Measurements from ENCODE around the gene ERICH4.
"Not testable (repeated sequence)": the region's sequence is repeated elsewhere in the genome, so short reads cannot be mapped to it uniquely, and the experiment has no call there.

The ERICH4 gene

DNA sequence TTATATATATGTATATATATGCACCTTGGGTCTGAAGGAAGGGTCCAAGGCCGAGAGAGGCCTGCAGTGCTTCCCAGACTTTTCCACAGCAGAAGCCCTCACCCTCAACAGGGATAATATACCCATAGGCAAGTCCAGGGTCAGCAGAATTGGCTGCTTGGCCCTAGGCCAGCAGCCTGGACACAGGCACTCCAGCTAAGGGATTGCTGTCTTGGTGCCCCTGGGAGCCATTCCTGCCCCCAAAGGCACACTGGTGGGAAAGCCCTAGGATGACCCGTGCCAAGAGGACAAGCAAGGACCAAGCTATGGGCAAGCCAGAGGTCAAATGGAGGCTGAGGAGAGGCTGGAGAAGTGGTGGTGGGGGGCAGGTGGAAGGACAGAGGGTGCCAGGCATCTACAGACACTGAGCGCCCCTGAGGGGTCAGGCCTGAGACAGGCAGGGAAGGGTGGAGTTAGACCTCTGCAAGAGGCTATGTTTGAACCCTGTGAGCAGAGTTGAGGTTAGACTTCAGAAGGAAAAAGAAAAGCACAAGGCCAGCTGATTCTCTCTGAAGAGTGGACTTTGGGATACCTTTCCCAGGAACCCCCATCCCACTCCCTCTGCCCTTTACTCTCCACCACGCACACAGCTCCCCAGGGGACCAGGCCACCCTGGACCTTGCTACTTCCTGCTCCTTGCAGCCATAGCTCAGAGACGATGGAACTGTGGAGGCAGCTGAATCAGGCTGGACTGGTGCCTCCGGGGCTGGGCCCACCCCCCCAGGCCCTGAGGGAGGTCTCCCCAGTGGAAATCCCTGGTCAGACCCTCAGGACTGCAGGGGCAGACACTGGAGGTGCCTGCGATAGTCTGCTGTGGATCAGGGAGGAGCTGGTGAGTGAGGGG, at the start of gene ERICH4:
TSS of gene ERICH4 (plus strand) at position 684 of the 883 bp plus-strand sequence. CDS start at position 698, 14 bp downstream.
- no peak for DNase-seq

- DNase-seq: no peak
These were observed 47.6 kb upstream of the ERICH4 start for GRCh38 chr19:41395355-41395754.

- peak; percentile 100 for DNase-seq
These were observed 45.6 kb upstream of the ERICH4 start, which contains the start of the genes BCKDHA and EXOSC5 for GRCh38 chr19:41397086-41398049. Gene BCKDHA (plus strand): TSS chr19:41397818. CDS start chr19:41397828, 10 bp downstream. Gene EXOSC5 (minus strand): TSS chr19:41397359. CDS start chr19:41397328, 31 bp downstream.

GRCh38 chr19:41398050-41398418, 44.9 kb upstream of the ERICH4 start:
- DNase-seq: no peak

- DNase-seq: no peak
These were observed 44.4 kb upstream of the ERICH4 start for GRCh38 chr19:41398598-41398997.

DNA sequence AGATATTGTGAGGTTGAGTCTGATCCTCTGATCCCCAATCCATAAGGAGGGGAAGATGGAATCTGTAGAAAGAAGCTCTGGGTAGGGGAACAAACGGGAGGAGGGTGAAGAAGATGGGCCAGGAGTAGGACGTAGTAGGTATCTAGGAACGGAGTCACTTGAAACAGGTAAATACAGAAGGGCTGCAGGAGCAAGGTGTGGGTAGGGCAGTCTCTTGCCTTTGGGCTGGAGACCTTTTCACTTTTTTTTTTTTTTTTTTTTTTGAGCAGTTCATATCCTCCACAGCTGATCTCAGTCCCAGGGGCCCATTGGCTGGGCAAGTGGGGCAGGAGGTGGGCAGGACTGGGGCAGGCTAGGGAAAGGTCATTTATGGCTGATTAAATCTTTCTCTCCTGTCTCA, 43.9 kb upstream of the ERICH4 start:
- no peak for DNase-seq

DNA sequence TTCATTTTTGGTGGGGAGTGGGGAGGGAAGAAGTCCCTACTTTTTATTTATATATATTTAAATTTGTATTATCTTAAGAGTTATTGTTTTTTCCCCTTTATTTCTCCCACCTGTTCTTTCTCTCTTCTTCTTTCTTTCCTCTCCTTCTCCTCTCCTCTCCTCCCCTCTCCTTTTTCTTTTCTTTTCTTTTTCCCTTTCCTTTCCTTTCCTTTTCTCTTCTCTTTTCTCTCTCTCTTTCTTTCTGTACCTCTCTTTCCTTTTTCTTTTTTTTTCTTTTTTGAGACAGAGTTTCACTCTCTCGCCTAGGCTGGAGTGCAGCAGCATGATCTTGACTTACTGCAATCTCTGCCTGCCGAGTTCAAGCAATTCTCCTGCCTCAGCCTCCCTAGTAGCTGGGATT, 43.4 kb upstream of the ERICH4 start:
- DNase-seq: no peak

DNA sequence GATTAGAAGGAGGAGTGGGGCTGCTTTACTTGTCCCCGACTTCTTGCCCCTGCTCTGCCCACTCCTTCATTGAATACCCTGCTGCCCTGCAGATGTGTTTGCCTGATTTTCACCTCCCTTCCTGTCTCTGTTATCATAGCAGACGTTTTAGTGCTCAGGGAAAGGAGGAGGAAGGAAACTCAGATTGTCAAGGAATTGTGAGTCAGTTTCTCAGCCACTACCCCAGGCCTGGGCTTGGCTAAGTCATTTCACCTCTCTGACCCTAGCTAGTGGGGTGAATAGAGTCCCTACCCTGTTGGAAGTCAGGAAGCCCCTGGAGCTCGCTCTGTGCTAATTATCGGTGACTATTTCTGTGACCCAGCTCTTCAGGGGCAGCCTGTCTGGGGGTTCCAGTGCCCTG, 41.5 kb upstream of the ERICH4 start:
- no peak for DNase-seq

DNA sequence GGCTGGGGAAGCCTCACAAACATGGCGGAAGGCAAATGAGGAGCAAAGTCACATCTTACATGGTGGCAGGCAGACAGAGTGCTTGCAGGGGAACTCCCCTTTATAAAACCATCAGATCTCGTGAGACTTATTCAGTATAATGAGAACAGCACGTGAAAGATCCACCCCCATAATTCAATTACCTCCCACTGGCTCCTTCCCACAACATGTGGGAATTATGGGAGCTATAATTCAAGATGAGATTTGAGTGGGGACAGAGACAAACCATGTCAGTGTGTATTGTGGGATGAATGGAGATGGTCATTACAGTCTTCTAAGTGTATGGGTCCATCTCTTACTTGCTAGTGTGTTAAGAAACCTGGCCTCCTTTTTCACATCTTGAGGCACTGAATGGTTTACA, 40.9 kb upstream of the ERICH4 start:
- DNase-seq: no peak

DNA sequence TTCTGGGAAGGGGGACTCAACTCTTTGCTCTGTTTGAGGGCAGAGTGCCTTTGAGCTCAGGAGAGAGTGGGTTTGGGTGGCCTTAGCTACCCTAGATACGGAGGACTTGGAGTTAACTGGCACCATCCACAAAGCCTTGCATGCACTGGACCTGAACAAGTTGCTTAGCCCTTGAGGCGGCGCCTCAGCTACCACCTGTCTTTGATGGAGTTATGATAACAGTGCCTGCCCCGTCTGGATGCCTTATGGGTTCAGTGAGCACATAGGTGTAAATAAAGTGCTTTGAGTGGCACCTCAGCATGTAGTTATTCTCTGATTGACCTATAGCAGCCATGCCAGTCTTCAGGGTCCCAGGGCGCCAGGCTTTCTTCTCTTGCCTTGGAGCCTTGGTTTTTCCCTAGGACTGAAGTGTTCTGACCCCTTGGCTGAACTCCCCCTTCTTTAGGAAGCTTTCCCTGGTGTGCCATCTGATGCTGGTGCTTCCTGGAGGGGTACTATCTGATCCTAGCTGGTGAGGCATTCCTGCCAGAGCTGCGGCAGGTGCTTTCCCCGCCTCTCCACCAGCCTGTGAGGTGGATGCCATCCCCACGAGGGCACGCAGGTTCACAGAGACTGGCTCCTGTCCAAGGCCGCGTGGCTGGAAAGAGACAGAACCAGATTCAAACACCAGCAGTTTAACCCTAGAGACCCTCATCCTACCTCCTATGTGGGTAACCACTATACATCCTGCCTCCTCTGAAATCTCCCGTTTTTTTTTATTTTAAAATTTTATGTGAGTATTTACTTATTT, 39.6 kb upstream of the ERICH4 start:
- DNase-seq: no peak

GRCh38 chr19:41405776-41406175, 37.2 kb upstream of the ERICH4 start:
- DNase-seq: no peak

GRCh38 chr19:41407271-41407670, 35.7 kb upstream of the ERICH4 start:
- DNase-seq: no peak

GRCh38 chr19:41408256-41408655, 34.7 kb upstream of the ERICH4 start:
- DNase-seq: no peak

DNA sequence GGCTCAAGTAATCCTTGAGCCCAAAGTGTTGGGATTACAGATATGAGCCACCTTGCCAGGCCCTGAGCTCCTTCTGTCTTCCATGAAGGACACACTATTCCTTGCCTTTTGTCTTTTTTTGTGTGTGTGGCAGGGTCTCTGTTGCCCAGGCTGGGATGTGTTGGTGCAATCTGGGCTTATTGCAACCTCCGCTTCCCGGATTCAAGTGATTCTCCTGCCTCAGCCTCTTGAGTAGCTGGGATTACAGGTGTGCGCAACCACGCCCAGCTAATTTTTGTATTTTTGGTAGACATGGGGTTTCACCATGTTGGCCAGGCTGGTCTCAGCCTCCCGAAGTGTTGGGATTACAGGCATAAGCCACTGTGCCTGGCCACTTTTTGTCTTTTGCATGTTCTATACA, 34.1 kb upstream of the ERICH4 start:
- DNase-seq: not testable (repeated sequence)

DNA sequence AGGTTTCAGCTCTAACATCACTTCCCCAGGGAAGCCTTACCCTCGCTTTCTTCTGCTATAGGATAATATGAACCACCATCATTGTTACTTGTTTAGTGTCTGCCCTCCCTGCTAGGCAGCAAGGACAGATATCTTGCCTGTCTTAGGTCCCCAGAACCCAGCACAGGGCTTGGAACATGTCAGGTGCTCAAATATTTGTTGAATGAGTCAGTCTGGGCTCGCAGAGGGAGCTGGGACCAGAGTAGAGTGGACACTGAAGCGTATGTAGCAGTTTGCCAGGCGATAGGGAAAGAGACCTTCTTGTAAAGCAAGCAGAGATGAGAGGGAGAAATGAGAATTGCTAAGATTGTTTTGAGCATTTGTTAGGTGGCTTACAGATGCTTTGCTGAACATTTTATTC, 33.7 kb upstream of the ERICH4 start:
- no peak for DNase-seq

GRCh38 chr19:41410336-41411054, 32.5 kb upstream of the ERICH4 start:
- no peak for DNase-seq

- DNase-seq: no peak
These were observed 31.6 kb upstream of the ERICH4 start for GRCh38 chr19:41411100-41411967.

GRCh38 chr19:41411968-41412265, 31.0 kb upstream of the ERICH4 start:
- DNase-seq: no peak

GRCh38 chr19:41412953-41413352, 30.0 kb upstream of the ERICH4 start:
- DNase-seq: no peak

- DNase-seq: no peak
These were observed 29.0 kb upstream of the ERICH4 start for GRCh38 chr19:41413947-41414346.

DNA sequence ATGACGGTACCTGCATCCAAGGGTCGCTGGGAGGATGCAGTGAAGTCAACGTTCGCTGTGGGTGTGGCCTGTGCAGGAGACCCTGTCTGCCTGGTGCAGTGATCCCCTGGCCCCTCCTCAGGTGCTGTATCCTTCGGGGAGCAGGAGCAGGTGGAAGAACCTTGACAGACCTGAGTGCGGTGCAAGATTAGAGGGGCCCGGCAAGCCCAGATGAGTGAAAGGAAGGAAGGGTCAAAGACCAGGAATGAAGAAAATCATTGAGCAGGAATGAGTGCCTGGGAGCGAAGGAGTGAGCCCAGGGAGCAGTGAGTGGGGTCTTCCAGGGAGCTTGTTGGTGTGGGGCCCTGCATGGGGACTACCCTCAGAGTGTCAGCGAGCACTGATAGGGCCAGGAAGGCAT, 28.5 kb upstream of the ERICH4 start:
- DNase-seq: no peak
